GM19467 (cell line): ENCODE measurements around the gene GRK4.
A peak's percentile ranks its signal among the peaks of the same experiment; 100 is the strongest.
"Not testable (repeated sequence)": the region's sequence is repeated elsewhere in the genome, so short reads cannot be mapped to it uniquely, and the experiment has no call there.

Source experiments
- ATAC-seq: cut with Tn5 transposase; IDR thresholded peaks from one replicate; pipeline ENCODE4 v1.9.1; 2021; ENCODE audit warnings: mild to moderate bottlenecking, moderate library complexity; ENCODE audit not compliant: unreplicated experiment

The GRK4 gene

GRCh38 chr4:3037957-3038461 is 74.6 kb downstream of the GRK4 start:
- ATAC-seq = no peak

GRCh38 chr4:3039706-3040366 is 76.5 kb downstream of the GRK4 start:
- ATAC-seq = no peak

- ATAC-seq = no peak
These were observed 77.3 kb downstream of the GRK4 start for GRCh38 chr4:3040452-3041191.

DNA sequence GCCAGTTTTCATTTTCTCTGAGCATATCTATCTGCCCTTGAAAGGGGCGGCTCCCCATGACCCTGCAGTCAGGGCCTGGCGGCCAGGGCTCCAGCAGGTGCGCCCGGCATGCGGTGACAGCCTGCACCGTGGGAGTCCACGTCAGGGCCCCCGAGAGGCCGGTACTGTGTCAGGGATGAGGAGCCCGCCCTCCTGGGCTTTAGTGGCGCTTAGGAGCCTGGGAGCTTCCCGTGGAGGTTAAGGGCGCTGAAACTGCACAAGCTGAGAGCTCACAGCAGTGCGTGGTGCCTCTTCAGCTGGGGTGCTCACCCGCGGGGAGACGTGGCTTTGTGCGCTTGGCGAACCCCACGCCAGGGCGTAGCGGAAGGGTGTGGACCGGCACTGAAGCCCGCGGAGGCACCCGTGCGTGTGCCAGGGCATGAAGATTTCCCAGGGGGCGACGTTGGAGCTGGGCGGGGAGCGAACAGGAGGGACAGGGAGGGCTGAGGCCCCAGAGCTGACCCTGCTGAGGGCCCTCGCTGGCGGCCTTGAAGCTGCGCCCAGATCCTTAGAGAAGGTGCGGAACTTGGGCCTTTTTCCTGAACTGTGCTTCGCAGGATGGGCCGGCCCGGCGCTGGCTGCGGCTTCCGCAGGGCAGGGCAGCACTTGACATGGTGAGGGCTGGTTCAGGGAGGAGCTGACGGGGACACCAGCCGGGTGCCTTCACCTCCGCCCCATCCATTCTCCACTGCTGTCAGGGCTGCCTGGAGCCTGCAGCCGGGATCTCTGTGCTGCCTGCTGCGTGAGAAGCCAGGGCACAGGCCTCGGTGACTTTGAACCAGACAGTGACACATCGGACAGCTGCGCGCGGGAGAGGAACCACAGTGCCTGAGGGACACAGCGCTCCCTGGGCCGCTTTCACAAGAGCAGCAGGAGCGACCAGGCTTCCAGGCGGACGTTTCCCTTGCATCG is 78.1 kb downstream of the GRK4 start:
- no peak for ATAC-seq

DNA sequence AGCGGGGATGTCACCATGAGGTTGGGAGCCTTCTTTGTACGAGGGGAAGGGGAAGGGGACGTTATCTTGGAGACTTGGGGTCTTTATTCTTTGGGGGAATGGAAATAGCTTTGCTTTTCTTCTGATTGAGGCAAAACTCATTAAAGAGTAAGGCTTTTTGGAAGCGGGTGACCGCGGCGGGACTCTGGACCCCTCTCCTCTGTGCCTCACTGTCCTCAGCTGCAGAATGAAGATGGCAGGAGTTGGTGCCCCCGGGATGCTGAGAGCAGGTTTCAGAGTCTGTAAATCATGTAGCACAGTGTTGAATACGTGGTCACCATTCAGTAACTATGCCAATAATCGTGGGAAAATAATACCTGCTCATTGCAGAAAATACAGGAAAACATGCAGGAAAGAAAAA is 78.9 kb downstream of the GRK4 start:
- ATAC-seq = no peak

GRCh38 chr4:3043282-3044020 is 80.1 kb downstream of the GRK4 start:
- no peak for ATAC-seq

- ATAC-seq = no peak
These were observed 81.8 kb downstream of the GRK4 start for GRCh38 chr4:3044870-3045819.

GRCh38 chr4:3046162-3046561 is 82.8 kb downstream of the GRK4 start:
- ATAC-seq = no peak

- ATAC-seq = no peak
These were observed 83.3 kb downstream of the GRK4 start for GRCh38 chr4:3046623-3047022.

DNA sequence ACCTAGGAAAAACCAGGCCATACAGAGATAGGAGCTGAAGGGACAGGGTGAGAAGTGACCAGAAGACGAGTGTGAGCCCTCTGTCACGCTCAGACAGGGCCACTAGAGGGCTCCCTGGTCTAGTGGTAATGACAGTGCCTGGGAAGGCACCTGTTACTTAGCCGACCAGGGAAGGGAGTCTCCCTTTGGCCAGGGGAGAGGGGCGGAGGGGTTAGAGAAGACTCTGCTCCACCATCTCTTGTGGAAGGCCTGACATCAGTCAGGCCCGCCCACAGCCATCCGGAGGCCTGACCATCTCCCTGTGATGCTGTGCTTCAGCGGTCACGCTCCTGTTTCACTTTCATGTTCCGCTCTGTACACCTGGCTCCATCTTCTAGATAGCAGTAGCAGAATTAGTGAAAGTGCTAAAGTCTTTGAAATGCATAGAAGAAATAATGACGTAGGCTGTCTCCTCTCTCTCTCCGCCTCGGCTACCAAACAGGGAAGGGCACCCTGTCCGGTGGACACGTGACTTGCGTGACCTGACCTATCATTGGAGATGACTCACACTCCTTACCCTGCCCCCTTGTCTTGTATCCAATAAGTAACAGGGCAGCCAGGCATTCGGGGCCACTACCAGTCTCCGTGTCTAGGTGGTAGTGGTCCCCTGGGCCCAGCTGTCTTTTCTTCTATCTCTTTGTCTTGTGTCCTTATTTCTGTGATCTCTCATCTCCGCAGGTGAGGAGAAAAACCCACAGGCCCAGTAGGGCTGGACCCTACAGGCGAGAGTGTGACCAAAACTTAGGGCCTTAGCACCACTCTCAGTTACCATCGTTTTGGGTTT is 84.3 kb downstream of the GRK4 start:
- ATAC-seq = peak; percentile 86

DNA sequence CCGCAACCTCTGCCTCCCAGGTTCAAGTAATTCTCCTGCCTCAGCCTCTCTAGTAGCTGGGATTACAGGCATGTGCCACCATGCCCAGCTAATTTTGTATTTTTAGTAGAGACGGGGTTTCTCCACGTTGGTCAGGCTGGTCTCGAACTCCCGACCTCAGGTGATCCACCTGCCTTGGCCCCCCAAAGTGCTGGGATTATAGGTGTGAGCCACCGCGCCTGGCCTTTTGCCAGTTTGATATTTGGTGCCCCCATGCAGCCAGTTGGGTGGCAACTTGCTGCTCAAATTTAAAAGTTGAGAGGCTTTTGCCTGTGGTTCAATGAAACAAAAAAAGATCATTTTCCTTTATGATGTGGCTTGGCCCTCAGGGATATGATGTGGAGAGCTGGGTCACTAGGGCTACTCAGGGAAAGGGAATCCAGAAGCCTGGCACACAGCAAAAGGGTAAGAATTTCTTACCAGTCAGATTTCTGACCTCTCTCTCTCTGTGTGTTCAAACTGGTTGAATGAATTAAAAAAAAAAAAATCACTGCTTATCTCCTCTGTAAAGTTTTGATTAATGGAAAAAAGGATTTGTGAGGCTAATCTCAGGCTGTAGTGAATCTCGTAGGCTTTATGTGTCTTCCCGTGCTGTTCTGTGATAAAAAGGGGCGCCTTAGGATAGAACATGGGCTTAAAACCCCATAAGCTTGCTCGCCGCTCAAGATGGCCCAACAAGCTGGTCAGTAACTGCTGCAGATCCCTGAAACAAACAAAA is 87.9 kb downstream of the GRK4 start:
- not testable (repeated sequence) for ATAC-seq

DNA sequence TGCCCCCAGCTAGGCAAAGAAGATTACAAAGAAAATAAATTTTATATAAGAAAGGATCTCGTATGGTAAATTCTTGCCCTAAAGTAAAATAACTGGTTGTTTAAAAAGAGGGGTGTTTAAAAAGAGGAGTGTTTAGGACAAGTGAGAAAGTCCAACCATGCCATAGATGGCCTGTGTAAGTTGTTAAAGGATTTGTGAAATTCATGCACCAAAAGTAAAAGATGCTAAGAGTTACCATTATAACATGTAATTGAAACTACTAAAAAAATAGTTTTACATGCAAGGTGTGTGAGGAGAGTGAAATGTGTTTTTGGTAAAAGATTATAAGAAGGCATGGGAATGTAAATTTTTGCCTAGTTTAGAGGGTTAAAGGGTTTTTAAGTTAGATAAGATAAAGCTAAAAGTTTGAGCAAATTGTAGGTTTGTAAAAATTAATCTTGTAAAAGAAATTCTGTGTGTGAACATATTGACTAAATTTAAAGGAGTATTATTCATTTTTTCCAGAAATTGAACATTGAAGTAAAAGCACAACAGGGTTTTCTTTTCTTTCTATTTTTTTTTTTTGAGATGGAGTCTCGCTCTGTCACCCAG is 90.9 kb downstream of the GRK4 start:
- no peak for ATAC-seq

GRCh38 chr4:3059943-3060342 is 96.6 kb downstream of the GRK4 start:
- no peak for ATAC-seq

DNA sequence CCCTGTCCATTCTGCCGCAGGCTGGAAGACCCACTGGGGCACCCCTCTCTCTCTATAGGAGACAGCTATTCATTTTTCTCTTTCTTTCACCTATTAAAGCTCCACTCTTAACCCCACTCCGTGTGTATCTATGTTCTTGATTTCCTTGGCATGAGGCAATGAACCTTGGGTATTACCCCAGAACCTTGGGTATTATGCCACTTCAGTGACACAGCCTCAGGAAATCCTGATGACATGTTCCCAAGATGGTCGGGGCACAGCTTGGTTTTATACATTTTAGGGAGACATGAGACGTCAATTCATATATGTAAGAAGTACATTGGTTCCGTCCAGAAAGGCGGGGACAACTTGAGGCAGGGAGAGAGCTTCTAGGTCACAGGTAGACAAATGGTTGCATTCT is 97.6 kb downstream of the GRK4 start:
- ATAC-seq = no peak

GRCh38 chr4:3062471-3062870 is 99.1 kb downstream of the GRK4 start:
- ATAC-seq = no peak

GRCh38 chr4:3065551-3065950 is 102.2 kb downstream of the GRK4 start:
- ATAC-seq = no peak

GRCh38 chr4:3066836-3067400 is 103.5 kb downstream of the GRK4 start:
- ATAC-seq = no peak
